SU-DHL-6 (cell line): ENCODE results near the gene KIF7.

Experiments used
- H2AFZ ChIP-seq: fragments of 200-600 bp; sonication (generic); 2 replicates; pipeline ENCODE4 v1.6.1; 2014; ENCODE audit warnings: low read depth, mild to moderate bottlenecking, moderate library complexity, mixed read lengths, antibody characterized with exemption, low read length; ENCODE audit not compliant: severe bottlenecking
- H3F3A ChIP-seq: fragments of 200-600 bp; shearing (Covaris generic); 2 replicates; pipeline ENCODE4 v1.6.0; 2016; ENCODE audit warnings: antibody characterized with exemption, mild to moderate bottlenecking; ENCODE audit not compliant: insufficient read depth
- H3K27ac ChIP-seq: fragments of 200-600 bp; sonication (generic); 2 replicates; pipeline ENCODE4 v1.5.1; 2016; ENCODE audit warnings: low read depth, mild to moderate bottlenecking, low read length, moderate library complexity, mixed read lengths
- H3K27me3 ChIP-seq: fragments of 200-600 bp; sonication (generic), shearing (Covaris generic); 2 replicates; pipeline ENCODE4 v1.6.0; 2014; ENCODE audit warnings: mild to moderate bottlenecking, low read length
- H3K36me3 ChIP-seq: fragments of 200-600 bp; sonication (generic); 2 replicates; pipeline ENCODE4 v1.6.1; 2014; ENCODE audit warnings: mild to moderate bottlenecking, low read length, mixed read lengths
- H3K4me2 ChIP-seq: fragments of 300-600, 200-600 bp; shearing (Covaris generic), sonication (generic); 2 replicates; pipeline ENCODE4 v1.6.0; 2014; ENCODE audit warnings: low read length, low read depth, mild to moderate bottlenecking; ENCODE audit not compliant: poor library complexity, severe bottlenecking
- H3K4me3 ChIP-seq: fragments of 200-600 bp; sonication (generic); 2 replicates; pipeline ENCODE4 v1.5.1; 2014; ENCODE audit warnings: antibody characterized with exemption, low read length, mild to moderate bottlenecking, mixed read lengths; ENCODE audit not compliant: insufficient read depth, poor library complexity, severe bottlenecking
- H3K79me2 ChIP-seq: fragments of 200-600 bp; sonication (generic); 2 replicates; pipeline ENCODE4 v1.6.1; 2014; ENCODE audit warnings: mild to moderate bottlenecking, low read length, moderate library complexity; ENCODE audit not compliant: insufficient read depth
- H3K9ac ChIP-seq: fragments of 200-600 bp; sonication (generic); 2 replicates; pipeline ENCODE4 v1.7.0; 2014; ENCODE audit warnings: mild to moderate bottlenecking, low read length
- H3K9me2 ChIP-seq: fragments of 200-600 bp; sonication (generic); replicated peaks from 2 replicates; pipeline ENCODE4 v1.6.1; 2014; ENCODE audit warnings: low read length; ENCODE audit not compliant: insufficient read depth
- H3K9me3 ChIP-seq: fragments of 200-600 bp; sonication (generic); 2 replicates; pipeline ENCODE4 v1.6.1; 2014; ENCODE audit warnings: low read length, mixed read lengths; ENCODE audit not compliant: insufficient read depth
- H4K20me1 ChIP-seq: fragments of 200-600 bp; sonication (generic); 2 replicates; pipeline ENCODE4 v1.6.1; 2014; ENCODE audit warnings: low read depth, mild to moderate bottlenecking, antibody characterized with exemption, low read length, moderate library complexity, mixed read lengths
- CTCF ChIP-seq: fragments of 200-600 bp; sonication (generic); IDR thresholded peaks from one replicate; pipeline ENCODE4 v1.5.1; 2017; ENCODE audit warnings: antibody characterized with exemption, mild to moderate bottlenecking, low read length, moderate library complexity; ENCODE audit not compliant: insufficient read depth, poor library complexity, severe bottlenecking
- EZH2phosphoT487 ChIP-seq: fragments of 200-600 bp; sonication (generic), shearing (Covaris generic); conservative IDR thresholded peaks from 2 replicates; pipeline ENCODE4 v1.6.1; 2018; ENCODE audit warnings: mild to moderate bottlenecking, antibody characterized with exemption, low read length, moderate library complexity, mixed read lengths

The KIF7 gene

GRCh38 chr15:89611317-89611716 is 44.0 kb downstream of the KIF7 start:
- H3K36me3 ChIP-seq: peaks cover 67% of the 10 kb centered on the region
- H3K4me3 ChIP-seq: no peak overlapping the region
- no peak overlapping the region for H3K4me2 ChIP-seq

GRCh38 chr15:89599021-89599420 is 56.2 kb downstream of the KIF7 start:
- no peaks in the 10 kb centered on the region for H3F3A ChIP-seq
- H3K79me2 ChIP-seq: peaks cover 4% of the 10 kb centered on the region; the same call in 1 of the 2 replicates
- no peaks in the 10 kb centered on the region for H3K9me2 ChIP-seq
- no peak overlapping the region for H3K9ac ChIP-seq
- H2AFZ ChIP-seq: no peak overlapping the region
- H3K27me3 ChIP-seq: no peaks in the 10 kb centered on the region
- no peaks in the 10 kb centered on the region for H4K20me1 ChIP-seq
- H3K9me3 ChIP-seq: no peaks in the 10 kb centered on the region
- TF ChIP-seq EZH2phosphoT487: no peak
- H3K36me3 ChIP-seq: peaks cover 73% of the 10 kb centered on the region
- no peak overlapping the region for H3K27ac ChIP-seq
- no peak overlapping the region for H3K4me2 ChIP-seq
- H3K4me3 ChIP-seq: no peak overlapping the region

More at GRCh38 chr15:89611317-89611716, 44.0 kb downstream of the KIF7 start:
- H3F3A ChIP-seq: no peaks in the 10 kb centered on the region; the same call in 1 of the 2 replicates
- no peaks in the 10 kb centered on the region for H4K20me1 ChIP-seq
- H3K9me2 ChIP-seq: no peaks in the 10 kb centered on the region
- no peak overlapping the region for H3K9ac ChIP-seq
- TF ChIP-seq CTCF: no peak
- no peak for TF ChIP-seq EZH2phosphoT487
- no peaks in the 10 kb centered on the region for H3K27me3 ChIP-seq
- no peaks in the 10 kb centered on the region for H3K9me3 ChIP-seq
- H2AFZ ChIP-seq: no peak overlapping the region
- no peak overlapping the region for H3K27ac ChIP-seq
- H3K79me2 ChIP-seq: no peaks in the 10 kb centered on the region

GRCh38 chr15:89593018-89593417 is 62.2 kb downstream of the KIF7 start:
- Histone ChIP-seq H2AFZ (no peak overlapping the region), H4K20me1 (no peaks in the 10 kb centered on the region), H3K9ac (no peak overlapping the region), H3K36me3 (peaks cover 49% of the 10 kb centered on the region), H3F3A (no peaks in the 10 kb centered on the region), H3K9me2 (no peaks in the 10 kb centered on the region), H3K27me3 (no peaks in the 10 kb centered on the region), H3K27ac (no peak overlapping the region), H3K79me2 (peaks cover 4% of the 10 kb centered on the region; the same call in 1 of the 2 replicates), H3K4me2 (no peak overlapping the region), H3K9me3 (no peaks in the 10 kb centered on the region), H3K4me3 (no peak overlapping the region)
- TF ChIP-seq CTCF: no peak
- no peak for TF ChIP-seq EZH2phosphoT487

GRCh38 chr15:89591834-89592233 is 63.4 kb downstream of the KIF7 start:
- Histone ChIP-seq H3K9me3 (no peaks in the 10 kb centered on the region), H2AFZ (no peak overlapping the region), H4K20me1 (no peaks in the 10 kb centered on the region), H3K9me2 (no peaks in the 10 kb centered on the region), H3F3A (no peaks in the 10 kb centered on the region), H3K36me3 (peaks cover 53% of the 10 kb centered on the region), H3K79me2 (0 out of 2 replicates have a peak, but pooled peaks cover 4% of the 10 kb centered on the region), H3K4me3 (no peak overlapping the region), H3K9ac (no peak overlapping the region), H3K27ac (no peak overlapping the region), H3K27me3 (no peaks in the 10 kb centered on the region), H3K4me2 (no peak overlapping the region)
- TF ChIP-seq CTCF (no peak), EZH2phosphoT487 (no peak)
